Hepatocyte (in vitro differentiated cells): ENCODE data around the gene LRRC37A2. TPM values are rescaled to one million over a fixed set of nuclear protein-coding genes. Genes with fewer than 3 reads are reported as not detected.
"Not testable (repeated sequence)": the region's sequence is repeated elsewhere in the genome, so short reads cannot be mapped to it uniquely, and the experiment has no call there.

Experiments used
- DNase-seq: peaks from one replicate; pipeline ENCODE4 v3.0.0-alpha.2; 2016; ENCODE audit warnings: low spot score
- H2AFZ ChIP-seq: fragments of 200-600 bp; sonication (generic); 2 replicates; pipeline ENCODE4 v1.6.0; 2016; ENCODE audit warnings: antibody characterized with exemption, mild to moderate bottlenecking
- H3K27ac ChIP-seq: fragments of 200-600 bp; sonication (generic); 2 replicates; pipeline ENCODE4 v1.5.1; 2016; ENCODE audit warnings: mild to moderate bottlenecking
- H3K27me3 ChIP-seq: fragments of 200-600 bp; sonication (generic); 2 replicates; pipeline ENCODE4 v1.6.1; 2016
- H3K36me3 ChIP-seq: fragments of 200-600 bp; sonication (generic); replicated peaks from 2 replicates; pipeline ENCODE4 v1.5.1; 2016; ENCODE audit warnings: low read depth; ENCODE audit not compliant: insufficient read depth
- H3K4me1 ChIP-seq: fragments of 200-600 bp; sonication (generic); 2 replicates; pipeline ENCODE4 v1.5.1; 2016; ENCODE audit warnings: mild to moderate bottlenecking, moderate library complexity; ENCODE audit not compliant: insufficient read depth
- H3K4me2 ChIP-seq: fragments of 200-600 bp; sonication (generic); 2 replicates; pipeline ENCODE4 v1.6.0; 2016
- H3K4me3 ChIP-seq: fragments of 200-600 bp; sonication (generic); 2 replicates; pipeline ENCODE4 v1.5.1; 2016; ENCODE audit warnings: mild to moderate bottlenecking
- H3K79me2 ChIP-seq: fragments of 200-600 bp; sonication (generic); 2 replicates; pipeline ENCODE4 v1.6.0; 2017; ENCODE audit warnings: mild to moderate bottlenecking
- H3K9me2 ChIP-seq: fragments of 200-600 bp; sonication (generic); replicated peaks from 2 replicates; pipeline ENCODE4 v1.6.0; 2017; ENCODE audit warnings: mild to moderate bottlenecking; ENCODE audit not compliant: insufficient read depth
- H3K9me3 ChIP-seq: fragments of 200-600 bp; sonication (generic); 2 replicates; pipeline ENCODE4 v1.5.1; 2016; ENCODE audit warnings: low read depth, mild to moderate bottlenecking
- H4K20me1 ChIP-seq: fragments of 200-600 bp; sonication (generic); 2 replicates; pipeline ENCODE4 v1.6.0; 2016; ENCODE audit warnings: mild to moderate bottlenecking; ENCODE audit not compliant: insufficient read depth, poor library complexity, severe bottlenecking
- WGBS: methylation state at CpG from one replicate; pipeline ENCODE4 v1.1.6; 2016; ENCODE audit warnings: low lambda C conversion rate; ENCODE audit errors: missing lambda C conversion rate; 5-methylcytosine and 5-hydroxymethylcytosine counted together
- polyA plus RNA-seq: library from polyadenylated mRNA; unstranded; fragments of >200 nt; fragmentation: Nextera tagmentation; extraction: Ambion mirVana; gene quantifications from 2 replicates; pipeline ENCODE4 v1.2.1, GENCODE V29; 2016
- small RNA-seq: library from RNA; depleted of rRNA; stranded (forward); fragments of <200 nt; gene quantifications from one replicate; pipeline ENCODE3, GENCODE V24; 2014
- total RNA-seq: library from RNA; depleted of rRNA; stranded (reverse); fragments of >200 nt; gene quantifications from 2 replicates; pipeline ENCODE4 v1.2.3, GENCODE V29; 2014

The LRRC37A2 gene
- total and polyA plus RNA-seq, 2 experiments from 2014 or later = 7.3 to 9.5 TPM

DNA sequence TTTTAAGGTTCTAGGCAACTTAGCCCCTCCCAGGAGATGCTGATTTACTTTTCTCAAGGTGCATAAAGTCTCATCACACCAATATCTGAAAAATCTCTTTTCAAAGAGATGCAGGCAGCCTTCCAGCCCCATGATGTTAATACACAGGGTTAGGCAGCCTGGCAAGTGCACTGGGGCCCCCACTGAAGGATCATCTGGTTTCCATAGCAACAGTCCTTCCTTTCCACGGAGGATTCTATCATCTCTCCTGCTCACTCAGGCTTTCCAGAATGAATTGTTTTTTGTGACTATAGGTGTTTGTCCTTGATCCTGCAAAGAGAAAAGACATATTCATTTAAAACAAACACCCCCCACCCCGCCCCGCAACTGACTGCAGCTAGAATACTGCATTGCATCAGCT is 73.2 kb downstream of the LRRC37A2 start:
- not testable (repeated sequence) for DNase-seq, H3K9me3 ChIP-seq, H3K27ac ChIP-seq, H2AFZ ChIP-seq, H3K4me3 ChIP-seq, H4K20me1 ChIP-seq, H3K36me3 ChIP-seq, H3K79me2 ChIP-seq, H3K4me2 ChIP-seq, H3K9me2 ChIP-seq, H3K4me1 ChIP-seq, H3K27me3 ChIP-seq
- no CpG with 5 or more reads among the region's 3 CpGs for WGBS

DNA sequence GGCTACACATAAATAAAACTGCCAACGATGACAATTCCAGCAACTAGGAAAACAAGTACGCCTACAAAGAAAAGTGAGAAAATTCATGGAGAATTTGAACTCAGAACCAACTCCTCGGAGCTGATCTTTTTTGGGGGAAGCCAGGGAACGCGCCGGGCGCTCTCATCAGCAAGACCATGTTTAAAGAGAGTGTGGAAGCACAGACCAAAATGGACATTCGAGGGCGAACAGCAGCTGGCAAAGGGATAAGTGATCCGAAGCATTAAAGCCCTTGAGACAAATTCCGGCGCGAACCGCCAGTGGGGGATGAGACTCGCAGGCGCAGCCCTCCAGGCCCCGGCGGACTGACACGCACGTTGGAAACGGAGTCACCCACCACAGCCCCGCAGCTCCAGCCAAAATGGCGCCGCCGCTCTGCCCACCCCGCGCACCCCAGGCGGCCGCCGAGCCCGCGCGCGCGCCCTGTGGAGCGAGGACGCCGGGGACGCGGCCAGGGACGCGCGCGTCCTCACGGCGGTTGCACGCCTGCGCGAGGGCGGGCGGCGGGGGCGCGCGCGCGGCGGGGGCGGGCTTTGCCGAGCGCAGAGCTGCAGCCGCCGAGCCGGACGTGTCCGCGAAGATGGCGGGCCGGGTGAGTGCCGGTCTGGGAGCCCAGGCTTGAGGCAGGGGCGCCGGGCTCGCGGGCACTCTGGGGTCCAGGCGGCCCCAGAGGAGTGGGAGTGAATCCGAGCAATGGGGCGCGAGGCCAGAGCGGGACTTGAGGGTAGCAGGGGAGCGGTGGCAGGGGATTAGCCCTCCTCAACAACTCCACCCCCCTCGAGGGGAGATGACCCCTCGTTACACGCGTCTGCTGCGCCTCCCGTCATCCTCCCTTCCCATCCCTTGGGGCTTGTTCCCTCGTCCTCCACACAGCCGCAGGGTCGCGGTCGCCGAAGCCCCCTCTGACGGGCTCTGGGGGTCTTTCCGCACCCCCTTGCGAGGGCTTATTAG is 78.2 kb downstream of the LRRC37A2 start, which contains the start of gene NSF:
NSF (plus strand) TSS at position 513 of the 990 bp plus-strand sequence; CDS start at position 620, 107 bp downstream.
- H4K20me1 ChIP-seq, H3K27ac ChIP-seq, DNase-seq, H3K9me3 ChIP-seq, H2AFZ ChIP-seq, H3K36me3 ChIP-seq, H3K4me1 ChIP-seq, H3K4me3 ChIP-seq, H3K9me2 ChIP-seq, H3K79me2 ChIP-seq, H3K27me3 ChIP-seq, H3K4me2 ChIP-seq: not testable (repeated sequence)
- WGBS = no CpG with 5 or more reads among the region's 95 CpGs

DNA sequence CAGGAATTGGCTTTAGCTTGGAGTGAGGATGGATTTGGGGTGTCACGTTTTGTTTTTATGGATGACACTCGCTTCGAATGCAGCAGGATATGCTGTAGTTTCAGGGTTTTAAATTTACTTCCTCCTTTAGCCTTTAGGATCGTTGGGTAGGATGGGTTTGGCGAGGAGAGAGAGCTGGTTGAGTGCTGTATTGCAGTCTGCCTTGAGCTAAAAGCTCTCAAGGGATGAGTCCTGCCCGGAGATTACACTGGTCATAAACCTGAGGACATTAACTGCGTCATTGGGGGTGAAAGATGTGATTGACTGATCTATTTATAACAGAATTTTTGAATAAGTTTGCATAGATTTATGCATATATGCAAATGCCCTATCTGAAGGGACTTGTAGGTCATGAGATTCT is 79.1 kb downstream of the LRRC37A2 start:
- H2AFZ ChIP-seq, DNase-seq, H3K27me3 ChIP-seq, H3K27ac ChIP-seq, H4K20me1 ChIP-seq, H3K9me3 ChIP-seq, H3K4me1 ChIP-seq, H3K4me2 ChIP-seq, H3K9me2 ChIP-seq, H3K79me2 ChIP-seq, H3K4me3 ChIP-seq, H3K36me3 ChIP-seq: not testable (repeated sequence)
- WGBS = no CpG with 5 or more reads among the region's 7 CpGs

DNA sequence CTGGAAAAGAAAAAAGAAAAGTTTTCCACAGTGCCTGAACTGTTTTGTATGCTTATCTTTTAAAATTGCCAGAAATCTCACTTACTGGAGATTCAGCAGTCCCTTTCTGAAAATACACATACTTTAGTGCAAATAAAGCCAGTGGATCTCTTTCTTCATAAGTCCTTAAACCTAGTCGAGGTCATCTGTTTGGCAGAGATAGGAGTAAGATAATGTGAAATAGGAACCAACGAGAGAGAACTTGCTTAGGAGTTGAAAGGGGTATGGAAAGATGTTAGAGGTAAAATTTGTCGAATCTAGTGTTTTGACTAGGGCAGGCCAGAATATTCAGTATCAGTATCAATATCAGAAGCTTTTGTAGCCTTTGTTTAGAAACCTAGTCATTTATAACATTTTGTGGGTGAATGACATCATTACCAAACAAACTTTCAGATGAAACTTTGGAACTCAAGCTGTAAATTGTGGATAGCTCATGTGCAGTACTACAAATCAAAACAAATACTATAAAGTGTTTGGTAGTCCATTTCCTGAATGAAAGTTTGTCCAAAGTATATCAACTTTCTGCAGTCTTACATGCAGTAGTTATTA is 86.2 kb downstream of the LRRC37A2 start:
- not testable (repeated sequence) for H3K9me3 ChIP-seq, H2AFZ ChIP-seq, H3K36me3 ChIP-seq, H4K20me1 ChIP-seq, H3K4me3 ChIP-seq, H3K9me2 ChIP-seq, H3K79me2 ChIP-seq, H3K27ac ChIP-seq, DNase-seq, H3K27me3 ChIP-seq, H3K4me1 ChIP-seq, H3K4me2 ChIP-seq
- 38% methylated on average over 3 of the region's 3 CpGs for WGBS

DNA sequence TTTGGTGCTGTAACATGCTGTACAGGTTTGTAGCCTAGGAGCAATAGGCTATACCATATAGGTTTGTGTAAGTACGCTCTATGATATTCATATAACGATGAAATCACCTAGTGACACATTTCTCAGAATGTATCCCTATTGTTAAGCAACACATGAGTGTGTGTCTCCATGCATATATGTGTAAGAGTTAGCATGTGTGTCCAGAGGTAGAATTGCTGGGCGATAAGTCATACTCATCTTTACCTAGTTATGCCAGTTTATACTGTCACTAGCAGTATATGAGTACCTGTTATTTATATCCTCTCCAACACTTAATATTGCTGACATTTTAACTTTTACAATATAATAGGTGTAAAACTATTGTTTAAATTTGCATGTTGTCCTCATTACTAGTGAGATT is 88.5 kb downstream of the LRRC37A2 start:
- not testable (repeated sequence) for H3K27ac ChIP-seq, H3K9me2 ChIP-seq, H4K20me1 ChIP-seq, H3K4me3 ChIP-seq, H3K9me3 ChIP-seq, H3K4me1 ChIP-seq, H2AFZ ChIP-seq, H3K27me3 ChIP-seq, H3K79me2 ChIP-seq, DNase-seq, H3K4me2 ChIP-seq, H3K36me3 ChIP-seq
- no CpG with 5 or more reads among the region's 3 CpGs for WGBS

DNA sequence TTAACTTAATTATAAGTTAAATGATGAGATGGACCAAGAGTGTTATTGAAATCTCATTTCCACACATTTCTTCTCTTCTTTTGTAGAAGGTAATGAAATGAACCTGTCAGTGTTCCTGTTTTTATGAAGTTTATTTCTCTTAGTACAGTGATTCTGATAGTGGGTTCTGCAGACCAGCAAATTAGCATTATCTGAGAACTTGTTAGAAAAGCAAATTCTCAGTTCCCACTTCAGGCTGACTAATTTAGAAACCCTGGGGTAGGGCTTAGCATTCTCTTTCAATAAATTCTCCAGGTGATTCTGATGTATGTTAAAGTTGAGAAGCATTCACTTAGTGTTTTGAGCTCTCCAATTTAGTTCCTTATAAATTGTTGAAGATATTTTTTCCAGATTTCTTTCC is 90.9 kb downstream of the LRRC37A2 start:
- not testable (repeated sequence) for H2AFZ ChIP-seq, H3K36me3 ChIP-seq, H3K79me2 ChIP-seq, H3K9me3 ChIP-seq, DNase-seq, H3K4me3 ChIP-seq, H4K20me1 ChIP-seq, H3K9me2 ChIP-seq, H3K4me1 ChIP-seq, H3K4me2 ChIP-seq, H3K27me3 ChIP-seq, H3K27ac ChIP-seq

Small RNAs within 50 kb of the gene (small RNA-seq; reads per million reads assigned to genes)
- not detected for gene RN7SL199P

Other genes with a start within 250 kb of the LRRC37A2 start
- 1.4 and 1.9 TPM in 2 replicates for gene LRRC37A, start 217.3 kb upstream of the LRRC37A2 start, total RNA-seq
- gene LRRC37A, start 217.3 kb upstream of the LRRC37A2 start, polyA plus RNA-seq = 1.2 and 1.3 TPM in 2 replicates
- gene ARL17B, start 150.7 kb upstream of the LRRC37A2 start, total RNA-seq = 9.0 and 20.5 TPM in 2 replicates
- 8.7 and 11.4 TPM in 2 replicates for gene ARL17B, start 150.7 kb upstream of the LRRC37A2 start, polyA plus RNA-seq
- gene ARL17A, start 67.2 kb downstream of the LRRC37A2 start, total RNA-seq = 8.0 and 9.3 TPM in 2 replicates
- 7.8 and 9.2 TPM in 2 replicates for gene ARL17A, start 67.2 kb downstream of the LRRC37A2 start, polyA plus RNA-seq
- 33.8 and 35.1 TPM in 2 replicates for gene NSF, start 78.2 kb downstream of the LRRC37A2 start, total RNA-seq
- gene NSF, start 78.2 kb downstream of the LRRC37A2 start, polyA plus RNA-seq = 22.6 and 22.7 TPM in 2 replicates